Neural progenitor cell (in vitro differentiated cells): ENCODE results near the gene IFIT1B. TPM values are rescaled to one million over a fixed set of nuclear protein-coding genes. Genes with fewer than 3 reads are reported as not detected.

Source experiments
- DNase-seq: peaks from one replicate; pipeline ENCODE4 v3.0.0-alpha.2; 2016; ENCODE audit warnings: low spot score
- H2AFZ ChIP-seq: fragments of 200-600 bp; sonication (generic); replicated peaks from 2 replicates; pipeline ENCODE4 v1.6.1; 2016; ENCODE audit warnings: antibody characterized with exemption
- H3F3A ChIP-seq: fragments of 200-600 bp; sonication (generic); 2 replicates; pipeline ENCODE4 v1.6.1; 2016; ENCODE audit warnings: antibody characterized with exemption, low read depth
- H3K27ac ChIP-seq: fragments of 200-600 bp; sonication (generic); 2 replicates; pipeline ENCODE4 v1.5.1; 2016; ENCODE audit warnings: mild to moderate bottlenecking
- H3K27me3 ChIP-seq: fragments of 200-600 bp; sonication (generic); 2 replicates; pipeline ENCODE4 v1.6.1; 2016; ENCODE audit warnings: mild to moderate bottlenecking, moderate library complexity
- H3K36me3 ChIP-seq: fragments of 200-600 bp; sonication (generic); 2 replicates; pipeline ENCODE4 v1.5.1; 2016
- H3K4me1 ChIP-seq: fragments of 200-600 bp; sonication (generic); 2 replicates; pipeline ENCODE4 v1.6.1; 2016; ENCODE audit warnings: mixed run types
- H3K4me2 ChIP-seq: fragments of 200-600 bp; sonication (generic); 2 replicates; pipeline ENCODE4 v1.6.1; 2016
- H3K4me3 ChIP-seq: fragments of 200-600 bp; sonication (generic); 2 replicates; pipeline ENCODE4 v1.5.1; 2016
- H3K79me2 ChIP-seq: fragments of 200-600 bp; sonication (generic); 2 replicates; pipeline ENCODE4 v1.6.1; 2016; ENCODE audit warnings: low read depth
- H3K9ac ChIP-seq: fragments of 200-600 bp; sonication (generic); 2 replicates; pipeline ENCODE4 v1.6.1; 2016
- H3K9me3 ChIP-seq: fragments of 200-600 bp; sonication (generic); 2 replicates; pipeline ENCODE4 v1.5.1; 2016; ENCODE audit warnings: low read depth
- H4K20me1 ChIP-seq: fragments of 200-600 bp; sonication (generic); 2 replicates; pipeline ENCODE4 v1.6.1; 2016; ENCODE audit warnings: low read depth
- H3K27ac Mint-ChIP-seq: 3 replicates; pipeline ENCODE4 v1.8.0; 2021; ENCODE audit warnings: mixed read lengths
- H3K27me3 Mint-ChIP-seq: 2 replicates; pipeline ENCODE4 v1.8.0; 2022; ENCODE audit warnings: low read depth, mild to moderate bottlenecking, inconsistent platforms, moderate library complexity, mixed read lengths; ENCODE audit not compliant: insufficient read depth
- H3K36me3 Mint-ChIP-seq: 3 replicates; pipeline ENCODE4 v1.8.0; 2021; ENCODE audit warnings: mixed read lengths
- H3K4me1 Mint-ChIP-seq: 3 replicates; pipeline ENCODE4 v1.8.0; 2021; ENCODE audit warnings: mixed read lengths
- H3K4me3 Mint-ChIP-seq: 3 replicates; pipeline ENCODE4 v1.8.0; 2021; ENCODE audit warnings: mild to moderate bottlenecking, moderate library complexity, mixed read lengths
- H3K9me3 Mint-ChIP-seq: 3 replicates; pipeline ENCODE4 v1.8.0; 2020; ENCODE audit warnings: mixed read lengths
- EZH2 ChIP-seq: fragments of 200-600 bp; sonication (generic); IDR thresholded peaks from 2 replicates; pipeline ENCODE4 v1.6.1; 2017; ENCODE audit warnings: antibody characterized with exemption, mild to moderate bottlenecking, moderate library complexity
- EZH2phosphoT487 ChIP-seq: fragments of 200-600 bp; sonication (generic); IDR thresholded peaks from 2 replicates; pipeline ENCODE4 v1.6.1; 2017; ENCODE audit warnings: antibody characterized with exemption
- total RNA-seq: library from RNA; depleted of rRNA; stranded (reverse); fragments of >200 nt; gene quantifications from 2 replicates; pipeline ENCODE4 v1.2.3, GENCODE V29; 2015; ENCODE audit warnings: low replicate concordance
- TF ChIP-seq, protein P1 (sequence below): fragments of 200-600 bp; sonication (generic); IDR thresholded peaks from 2 replicates; pipeline ENCODE4 v1.5.1; 2017; ENCODE audit warnings: antibody characterized with exemption, mild to moderate bottlenecking

Gene IFIT1B
- total RNA-seq, 1 donor from 2014 or later: not detected

- Histone ChIP-seq H3K9me3 (no peaks in the 10 kb centered on the region), H3K36me3 (no peaks in the 10 kb centered on the region), H3K4me3 (no peak overlapping the region), H3K79me2 (no peaks in the 10 kb centered on the region), H3K4me2 (no peak overlapping the region), H3K27ac (no peak overlapping the region), H4K20me1 (no peaks in the 10 kb centered on the region), H3K27me3 (no peaks in the 10 kb centered on the region), H2AFZ (no peak overlapping the region), H3F3A (no peaks in the 10 kb centered on the region), H3K4me1 (peaks cover 15% of the 10 kb centered on the region), H3K9ac (no peak overlapping the region)
- DNase-seq: no peak
- H3K27me3 Mint-ChIP-seq: no peaks in the 10 kb centered on the region
- peaks cover 25% of the 10 kb centered on the region for H3K4me1 Mint-ChIP-seq
- no peaks in the 10 kb centered on the region for H3K9me3 Mint-ChIP-seq
- no peak for TF ChIP-seq EZH2
- TF ChIP-seq, protein P1, sequence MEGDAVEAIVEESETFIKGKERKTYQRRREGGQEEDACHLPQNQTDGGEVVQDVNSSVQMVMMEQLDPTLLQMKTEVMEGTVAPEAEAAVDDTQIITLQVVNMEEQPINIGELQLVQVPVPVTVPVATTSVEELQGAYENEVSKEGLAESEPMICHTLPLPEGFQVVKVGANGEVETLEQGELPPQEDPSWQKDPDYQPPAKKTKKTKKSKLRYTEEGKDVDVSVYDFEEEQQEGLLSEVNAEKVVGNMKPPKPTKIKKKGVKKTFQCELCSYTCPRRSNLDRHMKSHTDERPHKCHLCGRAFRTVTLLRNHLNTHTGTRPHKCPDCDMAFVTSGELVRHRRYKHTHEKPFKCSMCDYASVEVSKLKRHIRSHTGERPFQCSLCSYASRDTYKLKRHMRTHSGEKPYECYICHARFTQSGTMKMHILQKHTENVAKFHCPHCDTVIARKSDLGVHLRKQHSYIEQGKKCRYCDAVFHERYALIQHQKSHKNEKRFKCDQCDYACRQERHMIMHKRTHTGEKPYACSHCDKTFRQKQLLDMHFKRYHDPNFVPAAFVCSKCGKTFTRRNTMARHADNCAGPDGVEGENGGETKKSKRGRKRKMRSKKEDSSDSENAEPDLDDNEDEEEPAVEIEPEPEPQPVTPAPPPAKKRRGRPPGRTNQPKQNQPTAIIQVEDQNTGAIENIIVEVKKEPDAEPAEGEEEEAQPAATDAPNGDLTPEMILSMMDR: no peak
- TF ChIP-seq EZH2phosphoT487: no peak
- no peaks in the 10 kb centered on the region for H3K36me3 Mint-ChIP-seq
- no peak overlapping the region for H3K27ac Mint-ChIP-seq
- H3K4me3 Mint-ChIP-seq: no peak overlapping the region
Measured at GRCh38 chr10:89371987-89372386, 5.9 kb upstream of the IFIT1B start.

GRCh38 chr10:89373916-89374711 lies 3.7 kb upstream of the IFIT1B start:
- Histone ChIP-seq H3K4me2 (no peak overlapping the region), H3K9ac (no peak overlapping the region), H3K27ac (no peak overlapping the region), H3K27me3 (no peaks in the 10 kb centered on the region), H3F3A (no peaks in the 10 kb centered on the region), H3K4me1 (peaks cover 3% of the 10 kb centered on the region), H3K36me3 (no peaks in the 10 kb centered on the region), H3K79me2 (no peaks in the 10 kb centered on the region), H3K9me3 (no peaks in the 10 kb centered on the region), H4K20me1 (no peaks in the 10 kb centered on the region), H2AFZ (no peak overlapping the region), H3K4me3 (no peak overlapping the region)
- DNase-seq: no peak
- Mint-ChIP-seq H3K36me3 (no peaks in the 10 kb centered on the region), H3K27ac (no peak overlapping the region), H3K27me3 (peaks cover 3% of the 10 kb centered on the region), H3K4me1 (peaks cover 21% of the 10 kb centered on the region), H3K9me3 (no peaks in the 10 kb centered on the region), H3K4me3 (no peak overlapping the region)
- TF ChIP-seq, protein P1: no peak
- TF ChIP-seq EZH2 (no peak), EZH2phosphoT487 (no peak)

- no peak overlapping the region for H3K27ac ChIP-seq
- H3K4me1 ChIP-seq: no peaks in the 10 kb centered on the region
- H3K4me3 ChIP-seq: no peak overlapping the region
Measured at GRCh38 chr10:89374713-89375141, 3.1 kb upstream of the IFIT1B start.

More at GRCh38 chr10:89374713-89375141, 3.1 kb upstream of the IFIT1B start:
- Histone ChIP-seq H3K36me3 (no peaks in the 10 kb centered on the region), H3K79me2 (no peaks in the 10 kb centered on the region), H3K27me3 (no peaks in the 10 kb centered on the region), H3F3A (no peaks in the 10 kb centered on the region), H2AFZ (no peak overlapping the region), H3K9ac (no peak overlapping the region), H3K9me3 (no peaks in the 10 kb centered on the region), H4K20me1 (no peaks in the 10 kb centered on the region), H3K4me2 (no peak overlapping the region)
- Mint-ChIP-seq H3K27ac (no peak overlapping the region), H3K4me3 (no peak overlapping the region), H3K4me1 (peaks cover 15% of the 10 kb centered on the region), H3K27me3 (peaks cover 3% of the 10 kb centered on the region), H3K36me3 (no peaks in the 10 kb centered on the region), H3K9me3 (no peaks in the 10 kb centered on the region)
- DNase-seq: no peak
- no peak for TF ChIP-seq EZH2
- TF ChIP-seq, protein P1: no peak
- TF ChIP-seq EZH2phosphoT487: no peak
